Upper lobe of left lung (tissue), 6 donors: Measurements from ENCODE around the gene PRIM2. TPM values are rescaled to one million over a fixed set of nuclear protein-coding genes. Genes with fewer than 3 reads are reported as not detected.
A peak's percentile ranks its signal among the peaks of the same experiment; 100 is the strongest.
"Not testable (repeated sequence)": the region's sequence is repeated elsewhere in the genome, so short reads cannot be mapped to it uniquely, and the experiment has no call there.

ENCODE experiments used
- ATAC-seq, 2 donors: fragments of 200-7000 bp; cut with Tn5 transposase; one replicate each; pipeline ENCODE4 v1.9.1; 2022; ENCODE audit warnings: mild to moderate bottlenecking in 2 of 2, moderate library complexity in 2 of 2; ENCODE audit not compliant: low FRiP score in 2 of 2
- DNase-seq, 2 donors: peaks; one replicate each; pipeline ENCODE4 v3.0.0-alpha.2; 2019 to 2020
- H3K27ac ChIP-seq, 4 donors: fragments of 200-600 bp; sonication (generic); one replicate each; pipeline ENCODE4 v1.5.1; 2016 to 2019
- H3K27me3 ChIP-seq, 4 donors: fragments of 200-600 bp; sonication (generic); one replicate each; pipeline ENCODE4 v1.5.1; 2017 to 2019
- H3K36me3 ChIP-seq, 4 donors: fragments of 200-600 bp; sonication (generic); one replicate each; pipeline ENCODE4 v1.5.1; 2016 to 2019
- H3K4me1 ChIP-seq, 4 donors: fragments of 200-600 bp; sonication (generic); one replicate each; pipeline ENCODE4 v1.5.1; 2018 to 2019
- H3K4me3 ChIP-seq, 4 donors: fragments of 200-600 bp; sonication (generic); one replicate each; pipeline ENCODE4 v1.5.1; 2017 to 2019; ENCODE audit warnings: mild to moderate bottlenecking in 2 of 4, moderate library complexity in 1 of 4
- H3K9me3 ChIP-seq, 4 donors: fragments of 200-600 bp; sonication (generic); one replicate each; pipeline ENCODE4 v1.5.1; 2018 to 2019
- CTCF ChIP-seq, 6 experiments: fragments of 450-650 bp in 4 of 6; fragments of 200-600 bp in 2 of 6; sonication (generic) in 2 of 6; IDR thresholded peaks; one replicate each; pipeline ENCODE4 v1.5.1; 2016 to 2019; ENCODE audit warnings: antibody characterized with exemption in 6 of 6
- EP300 ChIP-seq, 4 donors: sonication (generic); formaldehyde crosslinking; IDR thresholded peaks; one replicate each; pipeline ENCODE4 v1.5.1; 2017; ENCODE audit warnings: antibody characterized with exemption in 4 of 4, control low read depth in 2 of 4
- POLR2A ChIP-seq, 4 donors: fragments of 450-650 bp; IDR thresholded peaks; one replicate each; pipeline ENCODE4 v1.5.1; 2016 to 2017; ENCODE audit warnings: antibody characterized with exemption in 4 of 4, mild to moderate bottlenecking in 2 of 4
- POLR2AphosphoS5 ChIP-seq, 2 donors: sonication (generic); formaldehyde crosslinking; IDR thresholded peaks; one replicate each; pipeline ENCODE4 v1.5.1; 2017; ENCODE audit warnings: antibody characterized with exemption in 2 of 2
- WGBS, 2 donors: methylation state at CpG; one replicate each; pipeline ENCODE4 v1.1.5; 2017 to 2018; 5-methylcytosine and 5-hydroxymethylcytosine counted together
- total RNA-seq, 6 donors: library from RNA; depleted of rRNA in 4 of 6; stranded (reverse); fragments of >200 nt in 4 of 6; gene quantifications; one replicate each; pipeline versions ENCODE4 v1.1.0 to v1.2.1, GENCODE V29; 2016 to 2021
- donor health status: DM: no; HTN: no; CAD: no; lungs with moderate emphysema.
- donor health status: DM: no; HTN: yes; CAD: no; lungs with severe emphysema.

Gene PRIM2
- total RNA-seq, 6 donors from 2014 or later, result 5.2 to 13.5 (median 7.3) TPM

GRCh38 chr6:57278570-57278969 is 38.9 kb upstream of the PRIM2 start:
- DNase-seq, result no peak
- TF ChIP-seq POLR2AphosphoS5 (IDR thresholded peaks at IDR 0.05) (no peak), POLR2A (IDR thresholded peaks at IDR 0.05) (no peak), EP300 (IDR thresholded peaks at IDR 0.05) (no peak), CTCF (IDR thresholded peaks at IDR 0.05) (no peak)
- Histone ChIP-seq H3K9me3 (no peaks in the 10 kb centered on the region), H3K36me3 (no peaks in the 10 kb centered on the region), H3K27me3 (no peaks in the 10 kb centered on the region), H3K27ac (no peak overlapping the region), H3K4me3 (no peak overlapping the region), H3K4me1 (no peaks in the 10 kb centered on the region)
- WGBS, 2 donors, result 82 to 93% methylated on average over 2 of the region's 2 CpGs
- no peak for ATAC-seq

GRCh38 chr6:57279013-57279412 is 38.4 kb upstream of the PRIM2 start:
- no peaks in the 10 kb centered on the region for H3K36me3 ChIP-seq
- H3K27me3 ChIP-seq, result no peaks in the 10 kb centered on the region
- no peak overlapping the region for H3K4me3 ChIP-seq
- DNase-seq (no peak), ATAC-seq (no peak)
- no peaks in the 10 kb centered on the region for H3K4me1 ChIP-seq
- TF ChIP-seq CTCF (IDR thresholded peaks at IDR 0.05) (no peak), EP300 (IDR thresholded peaks at IDR 0.05) (no peak), POLR2A (IDR thresholded peaks at IDR 0.05) (no peak), POLR2AphosphoS5 (IDR thresholded peaks at IDR 0.05) (no peak)
- no peaks in the 10 kb centered on the region for H3K9me3 ChIP-seq
- 90 to 94% methylated on average over 2 of the region's 2 CpGs for WGBS, 2 donors
- no peak overlapping the region for H3K27ac ChIP-seq

GRCh38 chr6:57283106-57283505 is 34.3 kb upstream of the PRIM2 start:
- DNase-seq, result no peak
- H3K9me3 ChIP-seq, result no peaks in the 10 kb centered on the region
- peak in 1 of 2 donors; percentile 55 for ATAC-seq
- H3K36me3 ChIP-seq, result no peaks in the 10 kb centered on the region
- no peaks in the 10 kb centered on the region for H3K27me3 ChIP-seq
- H3K4me3 ChIP-seq, result no peak overlapping the region
- H3K27ac ChIP-seq, result no peak overlapping the region
- TF ChIP-seq EP300 (IDR thresholded peaks at IDR 0.05), result no peak
- no peak for TF ChIP-seq CTCF (IDR thresholded peaks at IDR 0.05)
- TF ChIP-seq POLR2AphosphoS5 (IDR thresholded peaks at IDR 0.05), result no peak
- no peak for TF ChIP-seq POLR2A (IDR thresholded peaks at IDR 0.05)
- H3K4me1 ChIP-seq, result no peaks in the 10 kb centered on the region

- no peak overlapping the region for H3K27ac ChIP-seq
- 73 to 76% methylated on average over 2 of the region's 2 CpGs for WGBS, 2 donors
- no peaks in the 10 kb centered on the region for H3K4me1 ChIP-seq
- H3K36me3 ChIP-seq, result no peaks in the 10 kb centered on the region
- ATAC-seq, result no peak
- H3K4me3 ChIP-seq, result no peak overlapping the region
- no peaks in the 10 kb centered on the region for H3K27me3 ChIP-seq
- DNase-seq, result no peak
- H3K9me3 ChIP-seq, result no peaks in the 10 kb centered on the region
- TF ChIP-seq CTCF (IDR thresholded peaks at IDR 0.05) (no peak), POLR2A (IDR thresholded peaks at IDR 0.05) (no peak), EP300 (IDR thresholded peaks at IDR 0.05) (no peak), POLR2AphosphoS5 (IDR thresholded peaks at IDR 0.05) (no peak)
Measured at GRCh38 chr6:57283911-57284455, 33.4 kb upstream of the PRIM2 start.

- WGBS, 2 donors, result 62 to 75% methylated on average over 2 to 12 of the region's 12 CpGs
- H3K36me3 ChIP-seq, ATAC-seq, H3K4me3 ChIP-seq, H3K4me1 ChIP-seq, H3K27me3 ChIP-seq, H3K9me3 ChIP-seq, H3K27ac ChIP-seq, DNase-seq: not testable (repeated sequence)
Measured at GRCh38 chr6:57288136-57288535, 29.3 kb upstream of the PRIM2 start.

- DNase-seq, H3K27ac ChIP-seq, H3K36me3 ChIP-seq, H3K4me1 ChIP-seq, H3K27me3 ChIP-seq, ATAC-seq, H3K9me3 ChIP-seq, H3K4me3 ChIP-seq: not testable (repeated sequence)
- 72 to 92% methylated on average over 1 of the region's 1 CpG for WGBS, 2 donors
Measured at GRCh38 chr6:57293472-57293871, 24.0 kb upstream of the PRIM2 start.
